Breast epithelium (tissue), 4 donors: Measurements from ENCODE around the gene SS18. TPM values are rescaled to one million over a fixed set of nuclear protein-coding genes. Genes with fewer than 3 reads are reported as not detected.

Experiments
- DNase-seq, 2 donors: peaks; one replicate each; pipeline ENCODE4 v3.0.0-alpha.2; 2019; ENCODE audit warnings: low spot score in 2 of 2
- H3K27ac ChIP-seq, 2 donors: fragments of 200-600 bp; sonication (generic) in 1 of 2; one replicate each; pipeline ENCODE4 v1.5.1; 2016 to 2019; ENCODE audit warnings: mild to moderate bottlenecking in 1 of 2
- H3K27me3 ChIP-seq, 2 donors: fragments of 200-600 bp; sonication (generic) in 1 of 2; one replicate each; pipeline versions ENCODE4 v1.5.1 to v1.6.0; 2017 to 2019; ENCODE audit warnings: control low read depth in 1 of 2, mild to moderate bottlenecking in 1 of 2
- H3K36me3 ChIP-seq: fragments of 200-600 bp; one replicate; pipeline ENCODE4 v1.5.1; 2019
- H3K4me1 ChIP-seq, 2 donors: fragments of 200-600 bp; sonication (generic); one replicate each; pipeline ENCODE4 v1.5.1; 2016 to 2019; ENCODE audit warnings: control low read depth in 1 of 2
- H3K4me3 ChIP-seq, 3 donors: fragments of 200-600 bp; sonication (generic); 1 replicate in 2 of 3; 2 replicates in 1 of 3; pipeline ENCODE4 v1.5.1; 2016 to 2019; ENCODE audit warnings: mild to moderate bottlenecking in 3 of 3, moderate library complexity in 2 of 3
- H3K9me3 ChIP-seq, 2 donors: fragments of 200-600 bp; sonication (generic) in 1 of 2; one replicate each; pipeline ENCODE4 v1.5.1; 2016 to 2019; ENCODE audit warnings: control low read depth in 1 of 2
- POLR2A ChIP-seq: fragments of 450-650 bp; IDR thresholded peaks from one replicate; pipeline ENCODE4 v1.6.1; 2016; ENCODE audit warnings: antibody characterized with exemption, mild to moderate bottlenecking, moderate library complexity
- POLR2AphosphoS5 ChIP-seq, 3 donors: sonication (generic); formaldehyde crosslinking; IDR thresholded peaks; one replicate each; pipeline ENCODE4 v1.6.1; 2017; ENCODE audit warnings: antibody characterized with exemption in 3 of 3
- intact Hi-C: fragments of 100-400 bp; cut with DNase I; formaldehyde crosslinking; loops from one replicate; pipeline ENCODE4 v1.15.1; 2023; ENCODE audit warnings: low total_unique reads
- total RNA-seq, 3 donors: library from RNA; depleted of rRNA; stranded (reverse); fragments of >200 nt; gene quantifications; one replicate each; pipeline ENCODE4 v1.1.0, GENCODE V29; 2016
- TF ChIP-seq, protein P1 (sequence below), 3 donors: fragments of 450-650 bp; IDR thresholded peaks; one replicate each; pipeline ENCODE4 v1.5.1; 2016 to 2017; ENCODE audit warnings: antibody characterized with exemption in 3 of 3, mild to moderate bottlenecking in 3 of 3, moderate library complexity in 3 of 3

Gene SS18
- total RNA-seq, 3 donors from 2014 or later, result 99.1 to 205 (median 148) TPM

DNA sequence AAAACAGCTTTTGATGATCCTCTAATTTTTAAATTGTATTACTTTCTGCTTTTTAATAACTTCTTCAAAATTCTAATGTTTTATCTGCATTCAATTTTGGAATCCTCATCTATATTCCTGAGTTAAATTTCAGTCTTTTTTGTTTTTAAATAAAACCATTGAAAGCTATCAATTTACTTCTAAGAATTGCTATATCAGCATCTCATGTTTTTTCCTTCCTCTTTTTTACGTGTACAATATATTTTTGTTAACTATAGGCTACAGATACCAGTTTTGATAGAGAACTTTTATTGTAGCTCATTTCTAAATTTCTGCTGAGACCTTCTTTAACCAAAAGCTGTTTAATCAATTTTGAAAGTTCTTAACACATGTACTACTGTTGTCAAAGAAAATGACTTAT, 84.5 kb downstream of the SS18 start:
- Histone ChIP-seq H3K4me1 (no peaks in the 10 kb centered on the region), H3K27me3 (no peaks in the 10 kb centered on the region), H3K27ac (no peak overlapping the region), H3K4me3 (no peak overlapping the region), H3K36me3 (no peaks in the 10 kb centered on the region), H3K9me3 (no peaks in the 10 kb centered on the region)
- TF ChIP-seq POLR2AphosphoS5 (IDR thresholded peaks at IDR 0.05), result no peak
- no peak for TF ChIP-seq POLR2A
- TF ChIP-seq, protein P1, sequence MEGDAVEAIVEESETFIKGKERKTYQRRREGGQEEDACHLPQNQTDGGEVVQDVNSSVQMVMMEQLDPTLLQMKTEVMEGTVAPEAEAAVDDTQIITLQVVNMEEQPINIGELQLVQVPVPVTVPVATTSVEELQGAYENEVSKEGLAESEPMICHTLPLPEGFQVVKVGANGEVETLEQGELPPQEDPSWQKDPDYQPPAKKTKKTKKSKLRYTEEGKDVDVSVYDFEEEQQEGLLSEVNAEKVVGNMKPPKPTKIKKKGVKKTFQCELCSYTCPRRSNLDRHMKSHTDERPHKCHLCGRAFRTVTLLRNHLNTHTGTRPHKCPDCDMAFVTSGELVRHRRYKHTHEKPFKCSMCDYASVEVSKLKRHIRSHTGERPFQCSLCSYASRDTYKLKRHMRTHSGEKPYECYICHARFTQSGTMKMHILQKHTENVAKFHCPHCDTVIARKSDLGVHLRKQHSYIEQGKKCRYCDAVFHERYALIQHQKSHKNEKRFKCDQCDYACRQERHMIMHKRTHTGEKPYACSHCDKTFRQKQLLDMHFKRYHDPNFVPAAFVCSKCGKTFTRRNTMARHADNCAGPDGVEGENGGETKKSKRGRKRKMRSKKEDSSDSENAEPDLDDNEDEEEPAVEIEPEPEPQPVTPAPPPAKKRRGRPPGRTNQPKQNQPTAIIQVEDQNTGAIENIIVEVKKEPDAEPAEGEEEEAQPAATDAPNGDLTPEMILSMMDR (IDR thresholded peaks at IDR 0.05), result no peak
- DNase-seq, result no peak
- intact Hi-C loops, result no loop called here

DNA sequence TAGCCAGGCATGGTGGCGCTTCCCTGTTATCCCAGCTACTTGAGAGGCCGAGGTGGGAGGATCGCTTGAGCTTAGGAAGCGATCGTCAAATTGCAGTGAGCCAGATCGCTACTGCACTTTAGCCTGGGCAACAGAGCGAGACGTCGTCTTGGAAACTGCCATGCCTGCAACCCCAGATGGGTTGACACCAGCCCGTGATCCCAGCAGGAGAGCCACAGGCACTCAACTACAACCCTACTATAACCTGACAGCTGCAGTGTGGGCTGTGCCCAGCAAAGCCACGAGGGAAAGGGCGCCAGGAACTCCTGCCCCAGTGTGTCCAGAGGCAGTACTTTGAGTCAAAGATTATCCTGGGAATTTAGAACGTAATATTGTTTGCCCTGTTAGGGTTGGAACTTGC, 85.6 kb downstream of the SS18 start:
- TF ChIP-seq POLR2A, result no peak
- TF ChIP-seq, protein P1 (IDR thresholded peaks at IDR 0.05), result no peak
- TF ChIP-seq POLR2AphosphoS5 (IDR thresholded peaks at IDR 0.05), result no peak

DNA sequence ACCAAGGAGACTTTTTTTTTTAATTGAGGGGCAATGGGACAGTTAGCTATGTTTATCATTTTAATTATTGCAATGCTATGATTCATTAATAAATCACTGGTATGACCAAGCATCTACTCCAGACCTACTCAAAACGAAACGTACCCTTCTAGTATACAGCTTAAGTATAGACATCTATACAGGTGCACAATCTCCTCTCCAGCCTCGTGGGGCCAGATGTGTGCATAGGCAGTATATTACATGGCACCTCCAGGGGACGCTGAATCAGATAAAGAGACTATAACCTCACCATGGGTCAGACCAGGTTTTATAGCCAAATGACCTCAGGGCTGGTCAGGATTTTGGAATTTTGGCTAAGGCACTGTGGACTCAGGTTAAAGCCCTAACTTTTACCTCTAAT, 86.6 kb downstream of the SS18 start:
- H3K4me3 ChIP-seq, result no peak overlapping the region
- no peaks in the 10 kb centered on the region for H3K27me3 ChIP-seq
- intact Hi-C loops, result no loop called here
- H3K36me3 ChIP-seq, result no peaks in the 10 kb centered on the region
- no peak for TF ChIP-seq POLR2AphosphoS5 (IDR thresholded peaks at IDR 0.05)
- TF ChIP-seq, protein P1 (IDR thresholded peaks at IDR 0.05), result no peak
- no peak for TF ChIP-seq POLR2A
- no peak for DNase-seq
- no peak overlapping the region for H3K27ac ChIP-seq
- no peaks in the 10 kb centered on the region for H3K4me1 ChIP-seq
- no peaks in the 10 kb centered on the region for H3K9me3 ChIP-seq

More for the DNA sequence above, 85.6 kb downstream of the SS18 start:
- intact Hi-C loops, result no loop called here
- H3K27ac ChIP-seq, result no peak overlapping the region
- no peaks in the 10 kb centered on the region for H3K9me3 ChIP-seq
- H3K27me3 ChIP-seq, result no peaks in the 10 kb centered on the region
- no peaks in the 10 kb centered on the region for H3K4me1 ChIP-seq
- DNase-seq, result no peak
- H3K4me3 ChIP-seq, result no peak overlapping the region
- no peaks in the 10 kb centered on the region for H3K36me3 ChIP-seq

DNA sequence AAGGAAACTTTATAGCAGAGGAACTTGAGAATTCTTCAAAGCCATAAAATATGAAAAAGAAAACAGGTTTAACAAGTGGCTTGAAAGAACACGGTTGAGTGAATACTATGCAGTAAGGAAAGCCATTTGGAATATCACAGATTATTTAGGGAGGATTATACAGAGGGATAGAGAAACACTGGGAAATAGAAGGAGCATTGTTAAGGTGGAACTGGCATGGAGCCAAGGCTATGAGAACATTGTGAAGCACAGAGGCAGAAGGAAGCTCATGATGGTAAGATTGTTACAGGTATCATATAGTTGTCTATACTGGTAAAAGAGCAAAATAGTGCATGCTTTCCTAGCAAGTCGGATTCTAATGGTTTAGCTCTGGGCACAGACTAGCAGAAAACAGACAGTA, 87.1 kb downstream of the SS18 start:
- Histone ChIP-seq H3K4me1 (no peaks in the 10 kb centered on the region), H3K27ac (no peak overlapping the region), H3K27me3 (no peaks in the 10 kb centered on the region), H3K36me3 (no peaks in the 10 kb centered on the region), H3K9me3 (no peaks in the 10 kb centered on the region), H3K4me3 (no peak overlapping the region)
- intact Hi-C loops, result no loop called here
- DNase-seq, result no peak
- TF ChIP-seq POLR2AphosphoS5 (IDR thresholded peaks at IDR 0.05), result no peak
- TF ChIP-seq, protein P1 (IDR thresholded peaks at IDR 0.05), result no peak
- no peak for TF ChIP-seq POLR2A

DNA sequence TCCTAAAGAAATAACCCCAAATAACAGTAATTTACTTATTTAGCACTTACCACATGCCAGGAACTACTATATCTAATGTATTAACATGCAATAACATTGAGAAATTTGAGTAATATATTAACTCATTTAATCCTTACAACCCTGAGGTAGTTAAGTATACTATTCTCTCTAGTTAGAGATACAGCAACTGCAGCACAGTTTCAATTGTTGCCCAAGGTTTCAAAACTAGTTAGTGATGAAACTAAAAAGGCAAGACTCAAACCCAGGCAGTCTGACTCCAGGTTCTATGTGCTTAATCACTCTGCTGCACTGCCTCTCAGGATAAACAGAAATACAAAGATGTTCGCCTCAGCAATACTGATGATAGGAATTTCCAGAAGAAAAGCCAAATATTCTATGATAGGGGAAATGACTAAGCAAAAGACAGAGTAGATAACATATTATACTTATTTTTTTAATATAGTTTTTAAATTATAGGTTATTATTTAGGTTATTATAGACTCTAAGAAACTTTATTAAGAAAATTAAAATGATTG, 88.0 kb downstream of the SS18 start:
- Histone ChIP-seq H3K9me3 (no peaks in the 10 kb centered on the region), H3K27ac (no peak overlapping the region), H3K27me3 (no peaks in the 10 kb centered on the region), H3K4me1 (no peaks in the 10 kb centered on the region), H3K4me3 (no peak overlapping the region), H3K36me3 (no peaks in the 10 kb centered on the region)
- TF ChIP-seq, protein P1 (IDR thresholded peaks at IDR 0.05), result no peak
- TF ChIP-seq POLR2A, result no peak
- no peak for TF ChIP-seq POLR2AphosphoS5 (IDR thresholded peaks at IDR 0.05)
- no peak for DNase-seq
- intact Hi-C loops, result no loop called here
